GM19468 (cell line): ENCODE results near the gene ZNF777.
"Not testable (repeated sequence)": the region's sequence is repeated elsewhere in the genome, so short reads cannot be mapped to it uniquely, and the experiment has no call there.

Experiments
- ATAC-seq: cut with Tn5 transposase; IDR thresholded peaks from one replicate; pipeline ENCODE4 v1.9.1; 2021; ENCODE audit warnings: mild to moderate bottlenecking, moderate library complexity, moderate number of reproducible peaks; ENCODE audit not compliant: unreplicated experiment; ENCODE audit errors: extremely low read depth

Gene ZNF777

GRCh38 chr7:149460493-149461277, at the start of gene ZNF777:
TSS of gene ZNF777 (minus strand) at chr7:149461062. CDS start at chr7:149456022, 5,040 bp downstream.
- ATAC-seq = peak; percentile 99

GRCh38 chr7:149510248-149510647, 49.4 kb upstream of the ZNF777 start:
- ATAC-seq = no peak

DNA sequence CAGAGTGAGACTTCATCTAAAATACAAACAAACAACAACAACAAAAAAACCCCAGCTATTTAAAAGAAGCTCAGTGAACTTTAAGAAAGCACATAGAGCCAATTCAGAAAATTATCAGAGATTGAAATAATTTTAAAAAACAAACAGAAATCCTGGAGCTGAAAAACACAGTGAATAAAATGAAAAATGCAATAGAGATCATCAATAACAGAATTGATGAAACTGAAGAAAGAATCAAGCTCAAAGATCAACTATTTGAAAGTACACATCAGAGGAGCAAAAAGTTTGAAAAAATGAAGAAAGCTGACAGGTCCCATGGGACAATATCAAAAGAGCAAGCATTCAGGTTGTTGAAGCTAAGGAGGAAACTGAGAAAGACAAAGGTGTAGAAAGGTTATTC, 48.9 kb upstream of the ZNF777 start:
- no peak for ATAC-seq

- ATAC-seq = no peak
Observed at GRCh38 chr7:149505551-149505950, 44.7 kb upstream of the ZNF777 start.

- no peak for ATAC-seq
Observed at GRCh38 chr7:149501651-149502050, 40.8 kb upstream of the ZNF777 start.

DNA sequence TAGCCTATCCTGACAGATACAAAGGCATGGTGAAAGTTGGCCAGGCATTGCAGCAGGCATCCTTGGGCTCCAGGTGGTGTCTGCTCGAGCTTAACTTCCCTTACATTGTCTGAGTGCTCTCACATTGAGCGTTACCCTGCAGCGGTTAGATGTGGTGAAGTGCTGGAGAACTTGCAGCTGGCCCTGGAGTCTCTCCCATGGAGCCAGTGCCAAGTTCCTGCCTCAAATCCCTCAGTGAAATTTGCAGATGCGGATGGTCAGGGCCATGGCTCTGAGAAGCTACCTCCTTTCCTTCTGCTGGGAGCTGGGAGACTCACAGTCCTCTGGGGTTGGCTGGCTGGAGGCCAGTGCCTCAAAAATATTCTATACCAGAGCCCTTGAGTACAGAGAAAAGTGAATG, 40.0 kb upstream of the ZNF777 start:
- no peak for ATAC-seq

- ATAC-seq = no peak
Observed at GRCh38 chr7:149500201-149500600, 39.3 kb upstream of the ZNF777 start.

DNA sequence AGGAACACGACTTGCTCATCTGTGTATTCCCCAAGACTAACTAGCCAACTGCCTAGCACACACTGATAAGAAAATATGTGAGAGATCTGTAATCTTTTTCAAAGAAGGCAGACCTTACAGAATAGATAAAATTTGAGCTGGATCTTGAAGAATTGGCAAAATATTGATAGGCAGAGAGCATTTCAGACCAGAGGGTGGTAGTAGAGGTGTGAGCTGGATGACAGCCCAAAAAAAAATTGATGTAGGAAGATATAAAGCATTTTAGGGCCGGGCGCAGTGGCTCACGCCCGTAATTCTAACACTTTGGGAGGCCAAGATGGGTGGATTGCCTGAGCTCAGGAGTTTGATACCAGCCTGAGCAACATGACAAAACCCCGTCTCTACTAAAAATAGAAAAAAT, 37.9 kb upstream of the ZNF777 start:
- ATAC-seq = no peak

- ATAC-seq = peak; percentile 91
Observed at GRCh38 chr7:149497467-149498261, 36.8 kb upstream of the ZNF777 start, which contains the start of gene ZNF746. TSS of gene ZNF746 (minus strand) at chr7:149497809. CDS start at chr7:149497536, 273 bp downstream.

GRCh38 chr7:149496642-149497391, 36.0 kb upstream of the ZNF777 start:
- no peak for ATAC-seq

DNA sequence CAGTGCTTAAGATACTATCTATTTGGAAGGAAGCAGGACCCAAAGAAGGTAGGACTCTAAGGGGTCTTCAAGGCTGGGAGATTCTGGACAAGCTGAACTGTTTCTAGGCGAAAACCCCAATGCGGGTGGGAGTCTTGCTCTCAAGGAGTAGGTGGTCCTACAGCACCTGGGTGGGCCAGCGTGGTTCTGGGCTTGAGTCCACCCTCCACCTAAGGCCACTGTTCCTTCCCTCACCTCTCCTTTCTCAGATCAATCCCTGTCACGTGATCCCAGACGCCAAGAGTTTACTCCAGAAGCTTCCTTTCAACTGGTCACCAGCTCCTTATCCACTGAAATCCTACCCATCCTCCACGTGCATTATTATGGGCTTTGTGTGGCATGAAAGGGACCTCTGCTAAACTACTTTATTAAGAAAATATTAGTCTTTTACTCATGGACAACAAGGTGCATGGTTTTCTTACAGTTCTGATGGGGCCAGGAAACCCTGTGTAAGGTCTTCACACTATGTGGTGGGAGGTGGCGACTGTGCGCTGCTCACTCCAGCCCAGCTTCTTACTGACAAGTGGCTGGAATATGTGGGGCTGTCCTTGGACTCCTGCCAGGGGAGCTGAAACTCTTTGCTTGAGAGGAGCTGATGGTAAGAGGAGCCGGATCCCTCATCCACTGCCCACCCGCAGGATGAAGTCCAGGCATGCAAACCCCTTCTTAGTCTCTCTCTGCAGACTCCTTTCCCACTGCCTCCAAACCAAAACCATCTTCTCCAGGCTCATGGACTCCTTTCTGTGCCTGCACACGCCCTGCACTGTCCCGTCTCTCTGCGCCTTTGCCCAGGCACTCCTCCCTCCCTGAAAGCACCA, 35.2 kb upstream of the ZNF777 start:
- ATAC-seq = no peak

GRCh38 chr7:149494738-149495368, 34.0 kb upstream of the ZNF777 start:
- no peak for ATAC-seq

- ATAC-seq = not testable (repeated sequence)
Observed at GRCh38 chr7:149493975-149494374, 33.1 kb upstream of the ZNF777 start.

DNA sequence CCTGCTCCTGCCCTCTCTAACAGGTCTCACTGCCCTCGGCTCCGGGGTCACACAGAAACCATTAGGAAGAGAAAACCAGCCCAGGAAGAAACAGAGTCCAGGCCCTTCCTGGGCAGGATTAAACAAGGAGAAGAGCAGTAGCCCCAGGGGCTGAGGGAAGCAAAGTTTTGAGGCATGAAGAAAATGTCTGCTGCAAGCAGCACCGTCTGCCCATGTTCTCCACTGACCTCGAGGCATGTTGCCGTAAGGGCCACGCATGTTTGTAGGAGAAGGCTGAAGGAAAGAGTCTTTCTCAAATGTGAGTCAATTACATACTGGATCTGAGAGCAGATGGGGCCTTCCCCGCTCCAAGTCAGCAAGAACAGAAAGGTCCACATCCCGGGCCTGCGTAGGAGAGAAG, 32.5 kb upstream of the ZNF777 start:
- ATAC-seq = no peak

DNA sequence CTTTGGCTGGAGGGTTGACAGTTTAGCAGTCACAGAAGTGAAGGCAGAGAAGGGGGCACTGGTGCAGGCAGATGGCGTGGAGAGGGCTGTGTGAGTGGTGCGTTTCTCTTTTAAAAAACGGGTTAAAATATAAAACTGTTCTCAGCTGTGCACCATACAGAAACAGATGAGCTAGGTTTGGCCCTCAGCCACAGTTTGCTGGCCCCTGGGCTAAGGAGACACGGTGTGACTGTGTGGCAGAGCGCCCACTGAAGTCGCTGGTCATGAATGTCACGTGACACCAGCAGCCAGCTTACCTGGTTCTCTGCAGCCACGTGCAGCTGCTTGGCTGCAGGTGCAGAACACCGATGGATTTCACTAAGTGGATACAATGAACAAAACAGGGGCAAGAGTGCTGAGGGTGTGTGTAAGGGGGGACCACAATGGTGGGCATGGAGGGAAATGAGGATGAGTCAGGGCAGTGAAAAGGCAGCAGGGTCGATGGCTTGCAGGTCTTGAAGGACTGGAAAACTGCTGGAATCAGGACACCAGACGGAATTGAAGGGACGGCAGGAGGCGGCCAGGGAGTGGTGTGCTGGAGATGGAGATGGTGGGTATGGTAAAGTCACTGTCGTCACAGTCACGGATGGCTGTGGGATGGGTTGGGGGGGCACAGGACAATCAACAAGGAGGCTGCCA, 29.4 kb upstream of the ZNF777 start:
- no peak for ATAC-seq

- no peak for ATAC-seq
Observed at GRCh38 chr7:149489391-149490024, 28.6 kb upstream of the ZNF777 start.

- ATAC-seq = no peak
Observed at GRCh38 chr7:149479568-149479967, 18.7 kb upstream of the ZNF777 start.

DNA sequence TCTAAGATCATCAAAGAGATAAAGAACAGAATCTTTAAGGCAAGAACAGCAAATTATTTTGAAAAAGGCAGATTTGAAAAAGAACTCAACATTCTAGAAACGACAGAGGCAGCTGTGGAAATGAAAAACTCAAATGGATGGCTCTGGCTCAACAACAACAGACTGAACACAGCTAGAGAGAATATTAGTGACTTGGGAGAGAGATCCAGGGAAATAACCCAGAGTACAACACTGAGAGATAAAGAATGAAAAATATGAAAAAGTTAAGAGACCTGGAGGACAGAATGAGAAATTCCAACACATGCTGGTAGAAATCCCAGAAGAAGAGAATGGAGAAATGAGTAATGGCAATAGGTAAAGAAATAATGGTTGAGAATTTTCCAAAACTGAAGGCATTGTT, 17.9 kb upstream of the ZNF777 start:
- no peak for ATAC-seq
